NCI-H1417 treated with DMSO at 0.1 percent for 48 hours (cell line): ENCODE measurements around the gene CDCP1.
"Not testable (repeated sequence)": the region's sequence is repeated elsewhere in the genome, so short reads cannot be mapped to it uniquely, and the experiment has no call there.

Experiments
- DNase-seq: peaks from one replicate; lab custom pipeline; 2025; lab: John Stamatoyannopoulos, UW

CDCP1 gene

DNA sequence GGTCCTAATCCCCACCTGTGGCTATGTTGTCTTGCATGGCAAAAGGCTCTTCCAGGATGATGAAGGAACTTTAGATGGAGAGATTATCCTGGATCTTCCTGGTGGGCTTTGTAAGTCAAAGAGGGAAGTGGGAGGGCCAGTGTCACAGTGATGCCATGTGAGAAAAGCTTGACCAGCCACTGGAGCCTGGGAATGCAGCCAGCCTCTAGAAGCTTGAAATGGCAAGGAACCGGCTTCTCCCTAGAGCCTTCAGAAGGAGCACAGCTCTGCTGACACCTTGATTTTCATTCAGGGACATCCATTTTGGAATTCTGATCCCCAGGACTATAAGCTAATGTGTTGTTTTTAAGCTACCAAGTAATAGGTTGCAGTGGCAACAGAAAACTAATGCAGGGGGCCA, 61.8 kb downstream of the CDCP1 start:
- no peak for DNase-seq

DNA sequence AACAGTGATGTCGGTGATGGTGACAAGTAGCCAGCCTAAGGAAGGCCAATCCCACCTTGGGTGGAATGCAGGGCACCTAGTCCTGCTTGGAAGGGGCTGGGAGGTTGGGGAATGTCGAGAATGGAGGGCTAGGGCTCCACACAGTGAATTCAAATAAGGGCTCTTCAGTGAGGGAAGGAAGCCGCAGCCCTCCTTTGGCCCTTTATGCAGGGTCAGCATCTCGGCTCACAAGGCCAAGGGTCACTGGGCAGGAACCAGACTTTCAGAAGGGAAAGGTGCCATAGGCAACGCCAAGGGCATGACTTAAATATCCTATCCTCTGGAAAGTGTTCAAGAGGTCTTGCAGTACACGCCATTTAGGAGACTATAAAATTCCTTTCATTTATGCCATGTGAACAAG, 63.2 kb downstream of the CDCP1 start:
- DNase-seq: no peak

DNA sequence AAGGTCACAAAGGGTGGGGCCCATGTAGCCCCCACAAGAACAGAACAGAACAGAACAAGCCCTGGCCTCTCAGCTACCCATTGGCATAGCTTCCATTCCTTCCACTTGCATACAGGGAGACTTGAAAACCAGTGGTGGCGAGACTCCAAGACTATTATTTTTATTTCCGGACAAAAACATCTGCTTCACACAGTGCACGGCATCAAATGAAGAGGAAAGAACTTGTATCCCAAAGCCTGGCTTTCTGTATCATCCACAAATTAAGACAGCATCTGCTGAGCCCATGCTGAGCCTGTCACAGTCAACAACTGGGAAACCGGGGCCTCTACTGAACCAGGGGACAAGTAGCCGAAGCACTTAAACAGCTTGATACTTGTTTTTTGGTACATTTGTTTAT, 64.0 kb downstream of the CDCP1 start:
- no peak for DNase-seq

DNA sequence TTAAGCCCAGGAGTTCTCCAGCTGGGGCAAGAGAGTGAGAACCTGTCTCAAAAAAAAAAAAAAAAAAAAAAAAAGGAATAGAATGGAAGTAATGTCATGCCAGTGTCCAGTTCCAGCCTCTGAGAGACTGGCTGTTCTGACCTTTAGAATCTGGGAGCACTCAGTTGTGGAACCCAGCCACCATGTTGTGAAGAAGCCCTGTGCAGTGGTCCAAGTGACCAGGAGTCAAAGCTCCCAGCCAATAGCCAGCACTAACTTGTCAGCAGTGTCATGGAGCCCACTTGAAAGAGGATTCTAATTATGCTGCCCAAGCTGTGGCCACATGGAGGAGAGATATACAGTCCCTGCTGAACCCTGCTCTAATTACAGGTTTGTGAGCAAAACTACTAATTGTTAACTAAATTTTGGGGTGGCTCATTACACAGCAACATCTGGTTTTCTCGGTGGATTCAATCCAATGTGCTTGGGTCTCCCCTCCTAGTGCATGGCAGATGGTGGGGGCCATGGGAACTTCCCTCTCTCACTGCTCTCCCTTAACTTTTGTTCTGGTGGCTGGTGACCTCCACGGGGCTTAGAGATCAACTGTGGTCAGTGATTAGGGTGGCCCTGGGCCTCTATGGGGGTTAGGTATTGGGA, 64.6 kb downstream of the CDCP1 start:
- no peak for DNase-seq

DNA sequence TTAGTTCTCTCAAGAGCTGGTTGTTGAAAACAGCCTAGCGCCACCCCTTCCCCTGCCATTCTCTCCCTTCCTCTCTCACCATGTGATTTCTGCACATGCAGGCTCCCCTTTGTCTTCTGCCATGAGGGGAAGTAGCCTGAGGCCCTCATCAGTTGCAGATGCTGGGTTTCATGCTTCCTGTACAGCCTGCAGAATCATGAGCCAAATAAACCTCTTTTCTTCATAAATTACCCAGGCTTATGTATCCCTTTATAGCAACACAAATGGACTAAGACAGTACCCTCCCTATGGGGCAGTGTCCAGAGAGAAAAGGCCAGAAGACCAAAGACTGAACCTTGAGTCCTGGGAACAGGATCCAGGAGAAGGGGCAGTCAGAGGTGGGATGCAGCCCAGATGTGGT, 65.4 kb downstream of the CDCP1 start:
- DNase-seq: no peak

DNA sequence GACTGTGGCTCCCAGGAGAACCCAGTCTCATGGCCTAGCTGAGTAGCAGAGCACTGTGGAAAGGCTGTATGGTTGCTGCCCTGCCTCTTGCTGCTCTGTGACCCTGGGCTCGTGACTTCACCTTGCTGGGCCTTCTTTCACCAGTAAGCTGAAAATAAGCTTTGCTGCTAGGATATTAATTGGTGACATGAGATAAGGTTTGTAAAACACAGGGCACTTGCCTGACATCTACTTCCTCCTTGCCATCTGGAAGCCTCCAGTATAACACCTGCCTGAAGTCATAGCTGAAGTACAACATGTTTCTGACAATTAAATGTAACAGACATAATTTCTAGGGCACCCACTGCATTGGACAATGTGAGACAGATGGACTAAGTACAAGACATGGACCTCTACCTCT, 66.5 kb downstream of the CDCP1 start:
- no peak for DNase-seq

DNA sequence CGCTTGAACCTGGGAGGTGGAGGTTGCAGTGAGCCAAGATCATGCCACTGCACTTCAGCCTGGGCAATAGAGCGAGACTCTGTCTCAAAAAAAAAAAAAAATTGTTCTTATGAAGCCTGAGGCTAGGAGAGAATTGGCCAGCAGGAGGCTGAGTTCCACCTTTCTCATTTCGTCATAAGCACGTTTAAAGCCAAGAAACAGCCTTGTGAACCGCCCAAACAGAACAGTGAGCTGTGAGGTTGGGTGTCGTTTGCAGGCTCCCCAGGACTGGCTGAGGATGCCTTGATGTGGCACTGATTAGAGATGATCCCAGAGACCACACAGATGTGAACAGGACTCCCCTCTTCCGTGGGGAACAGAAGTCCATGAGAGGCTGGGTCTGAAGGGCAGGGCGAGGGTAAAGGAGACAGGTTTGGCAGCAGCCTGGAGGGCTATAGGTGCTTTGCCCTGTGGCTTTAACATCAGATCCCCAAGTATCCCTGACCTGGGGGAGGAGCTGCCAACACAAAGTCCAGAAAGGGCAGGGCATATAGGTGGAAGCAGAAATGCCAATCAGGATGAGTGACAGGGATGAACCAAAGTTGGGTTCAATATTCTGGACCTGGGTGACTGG, 67.2 kb downstream of the CDCP1 start:
- DNase-seq: no peak

DNA sequence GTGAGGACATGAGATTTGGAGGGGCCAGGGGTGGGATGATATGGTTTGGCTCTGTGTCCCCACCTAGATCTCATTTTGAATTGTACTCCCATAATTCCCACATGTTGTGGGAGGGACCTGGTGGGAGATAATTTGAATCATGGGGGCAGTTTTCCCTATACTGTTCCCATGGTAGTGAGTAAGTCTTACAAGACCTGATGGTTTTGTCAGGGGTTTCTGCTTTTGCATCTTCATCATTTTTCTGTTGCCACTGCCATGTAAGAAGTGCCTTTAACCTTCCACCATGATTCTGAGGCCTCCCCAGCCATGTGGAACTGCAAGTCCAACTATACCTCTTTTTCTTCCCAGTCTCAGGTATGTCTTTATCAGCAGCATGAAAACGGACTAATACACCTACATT, 67.9 kb downstream of the CDCP1 start:
- not testable (repeated sequence) for DNase-seq

DNA sequence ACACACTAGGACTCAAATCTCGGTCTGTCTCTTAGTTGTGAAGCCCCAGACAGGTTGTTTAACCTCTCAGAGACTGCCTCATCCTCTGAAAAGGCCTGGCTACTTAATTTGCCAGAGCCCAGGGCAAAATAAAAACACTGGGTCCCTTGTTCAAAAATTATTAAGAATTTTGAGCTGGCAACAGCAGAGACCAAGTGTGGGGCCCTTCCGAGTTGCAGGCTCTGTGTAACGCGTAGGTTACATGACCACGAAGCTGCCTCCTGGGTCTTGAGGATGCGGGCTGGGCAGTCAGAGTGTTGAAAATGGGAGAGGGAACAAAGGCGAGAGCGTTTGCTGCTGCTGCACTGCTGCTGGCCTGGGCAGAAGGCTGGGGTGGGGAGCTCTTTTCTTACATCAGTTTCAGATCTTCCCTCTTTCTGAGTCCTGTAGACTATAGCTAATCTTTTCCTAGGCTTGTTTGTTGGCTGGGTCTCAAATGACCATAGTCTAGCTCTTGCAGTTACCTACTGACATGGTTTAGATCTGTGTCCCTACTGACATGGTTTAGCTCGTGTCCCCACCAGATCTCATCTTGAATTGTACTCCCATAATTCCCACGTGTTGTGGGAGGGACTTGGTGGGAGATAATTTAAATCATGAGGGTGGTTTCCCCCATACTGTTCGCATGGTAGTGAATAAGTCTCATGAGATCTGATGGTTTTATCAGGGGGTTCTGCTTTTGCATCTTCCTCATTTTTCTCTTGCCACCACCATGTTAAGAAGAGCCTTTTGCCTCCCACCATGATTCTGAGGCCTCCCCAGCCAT, 70.2 kb downstream of the CDCP1 start:
- no peak for DNase-seq

DNA sequence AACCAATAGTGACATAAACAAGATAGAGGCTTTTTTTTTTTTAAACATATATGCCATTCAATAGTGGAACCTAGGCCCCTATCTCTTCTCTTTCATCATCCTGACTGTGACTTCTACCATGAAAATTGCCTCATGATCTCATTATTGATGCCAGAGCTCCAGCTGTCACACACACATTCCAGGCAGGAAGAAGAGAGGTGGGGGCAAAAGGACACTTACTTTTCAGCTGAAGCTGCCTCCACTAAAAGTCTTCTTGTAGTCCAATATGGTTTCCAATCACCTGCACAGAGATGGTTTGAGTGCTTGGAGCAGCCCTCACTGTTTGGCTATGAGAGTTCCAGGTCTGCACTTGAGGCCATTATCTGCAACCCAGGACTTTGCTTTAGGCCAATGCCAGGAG, 75.1 kb downstream of the CDCP1 start:
- no peak for DNase-seq

DNA sequence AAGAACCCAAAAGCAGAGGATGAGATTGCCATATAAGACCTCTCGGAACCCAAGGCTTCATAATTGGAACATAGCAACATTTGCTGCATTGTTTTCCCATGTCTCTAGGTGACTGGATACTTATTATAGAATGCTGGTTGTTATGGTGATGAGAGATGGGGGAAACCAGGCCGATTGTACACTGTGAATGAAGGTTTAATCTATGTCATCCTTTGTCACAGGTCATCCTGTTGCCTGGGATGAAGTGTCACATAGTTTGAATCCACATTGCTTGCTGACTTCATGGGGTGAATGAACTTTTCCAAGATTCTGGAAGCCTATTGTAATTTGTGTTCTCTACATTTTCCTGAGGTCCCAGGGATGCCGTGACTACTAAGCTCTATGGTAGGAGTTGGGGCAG, 78.2 kb downstream of the CDCP1 start:
- DNase-seq: no peak

DNA sequence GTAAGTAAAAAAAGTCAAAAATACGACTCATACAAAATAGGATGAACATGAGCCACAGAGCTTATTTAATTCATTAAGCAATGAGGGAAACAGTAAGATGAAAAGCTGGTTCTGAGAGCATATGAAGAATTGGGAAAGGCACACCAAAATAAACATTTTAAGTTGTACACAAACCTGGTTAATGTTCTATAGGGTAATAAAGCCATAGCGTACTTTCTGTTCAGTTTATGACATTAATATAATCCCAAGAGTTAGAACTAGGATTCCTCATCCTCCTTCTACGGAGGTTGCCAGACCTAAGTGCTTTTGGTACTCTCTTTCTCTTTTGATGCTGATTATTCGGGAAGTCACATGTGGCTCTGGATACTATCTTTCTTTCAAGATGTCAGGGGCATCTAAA, 78.7 kb downstream of the CDCP1 start:
- DNase-seq: no peak

DNA sequence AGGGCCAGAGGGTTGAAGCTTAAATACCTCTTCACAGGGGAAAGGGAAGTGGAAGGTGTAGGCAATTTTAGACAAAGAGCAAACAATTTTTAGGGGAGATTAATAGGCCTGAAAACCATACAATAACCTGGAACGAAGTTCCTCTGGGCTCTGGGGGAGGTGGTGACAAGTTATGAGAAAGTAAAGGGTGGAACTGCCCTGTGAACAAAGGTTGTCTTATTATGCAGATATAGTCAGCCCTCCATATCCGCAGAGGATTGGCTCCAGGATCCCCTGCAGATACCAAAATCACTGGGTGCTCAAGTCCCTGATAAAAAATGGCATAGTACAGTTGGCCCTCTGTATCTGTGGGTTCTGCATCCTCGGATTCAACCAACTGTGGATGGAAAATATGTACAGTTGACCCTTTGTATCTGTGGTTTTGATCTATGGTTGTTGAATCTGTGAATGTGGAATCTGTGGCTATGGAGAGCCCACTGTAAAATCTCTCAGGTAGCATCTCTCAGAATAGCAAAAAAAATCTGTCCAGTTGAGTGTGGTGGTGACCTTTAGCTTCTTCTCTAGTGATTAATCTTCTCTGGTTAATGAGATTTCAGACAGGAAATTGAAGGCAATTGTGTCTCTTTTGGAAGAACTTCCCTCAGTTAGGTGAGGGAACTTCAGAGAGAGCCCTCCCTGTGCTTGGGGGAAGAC, 79.9 kb downstream of the CDCP1 start:
- no peak for DNase-seq

DNA sequence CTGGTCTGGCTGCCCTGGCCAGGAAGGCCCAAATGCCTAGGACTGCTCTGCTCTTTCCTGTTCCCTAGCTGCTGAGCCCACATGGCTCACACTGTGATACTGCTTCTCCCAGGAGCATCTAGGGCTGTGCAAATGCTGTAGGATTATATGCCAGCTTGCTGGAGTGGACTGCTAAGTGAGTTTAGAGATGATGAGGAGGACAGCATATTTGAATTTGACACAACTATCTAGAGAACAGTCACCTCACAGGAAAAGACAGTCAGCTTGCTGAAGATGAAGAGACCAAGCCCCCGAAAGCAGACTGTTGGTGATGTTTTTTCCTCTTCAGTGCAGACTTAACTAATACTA, 80.8 kb downstream of the CDCP1 start:
- DNase-seq: no peak

DNA sequence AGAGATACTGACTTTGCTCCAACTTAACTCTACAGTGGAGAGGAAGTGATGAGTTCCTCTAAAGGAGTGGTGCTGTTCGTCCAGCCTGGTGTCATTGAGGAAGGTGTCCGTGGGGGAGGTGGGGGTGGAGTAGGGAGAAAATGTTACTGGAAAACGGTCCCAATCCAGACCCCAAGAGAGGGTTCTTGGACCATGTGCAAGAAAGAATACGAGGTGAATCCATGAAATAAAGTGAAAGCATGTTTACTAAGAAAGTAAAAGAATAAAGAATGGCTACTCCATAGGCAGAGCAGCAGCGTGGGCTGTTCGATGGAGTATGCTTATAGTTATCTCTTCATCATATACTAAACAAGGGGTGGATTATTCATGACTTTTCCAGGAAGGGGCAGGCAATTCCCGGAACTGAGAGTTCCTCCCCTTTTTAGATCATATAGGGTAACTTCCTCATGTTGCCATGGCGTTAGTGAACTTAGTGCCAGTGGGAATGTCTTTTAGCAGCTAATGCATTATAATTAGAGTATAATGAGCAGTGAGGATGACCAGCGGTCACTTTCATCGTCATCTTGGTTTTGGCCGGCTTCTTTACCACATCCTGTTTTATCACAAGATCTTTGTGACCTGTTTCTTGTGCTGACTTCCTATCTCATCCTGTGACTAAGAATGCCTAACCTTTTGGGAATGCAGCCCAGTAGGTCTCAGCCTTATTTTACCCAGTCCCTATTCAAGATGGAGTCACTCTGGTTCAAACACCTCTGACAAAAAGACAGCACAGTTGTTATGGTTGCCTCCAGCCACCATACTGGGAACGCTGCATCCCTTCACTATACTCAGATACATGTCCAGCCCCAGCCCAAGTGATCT, 81.4 kb downstream of the CDCP1 start:
- no peak for DNase-seq

DNA sequence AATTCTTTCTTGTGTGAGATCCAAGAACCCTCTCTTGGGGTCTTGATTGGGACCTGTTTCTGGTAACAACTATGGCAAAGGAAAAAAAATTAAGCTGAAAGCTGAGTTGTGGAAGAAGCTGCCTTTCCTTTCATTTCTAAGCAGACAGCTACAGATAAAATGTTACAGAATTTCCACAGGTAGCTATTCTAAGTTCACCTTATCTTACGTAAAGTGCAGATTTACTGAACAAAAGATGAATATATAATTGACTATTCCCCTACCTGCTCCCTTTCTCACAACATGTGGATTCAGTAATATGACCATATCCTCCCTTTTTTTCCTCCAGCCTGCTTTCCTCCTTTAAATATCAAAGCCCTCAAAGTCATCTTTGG, 83.5 kb downstream of the CDCP1 start:
- no peak for DNase-seq

DNA sequence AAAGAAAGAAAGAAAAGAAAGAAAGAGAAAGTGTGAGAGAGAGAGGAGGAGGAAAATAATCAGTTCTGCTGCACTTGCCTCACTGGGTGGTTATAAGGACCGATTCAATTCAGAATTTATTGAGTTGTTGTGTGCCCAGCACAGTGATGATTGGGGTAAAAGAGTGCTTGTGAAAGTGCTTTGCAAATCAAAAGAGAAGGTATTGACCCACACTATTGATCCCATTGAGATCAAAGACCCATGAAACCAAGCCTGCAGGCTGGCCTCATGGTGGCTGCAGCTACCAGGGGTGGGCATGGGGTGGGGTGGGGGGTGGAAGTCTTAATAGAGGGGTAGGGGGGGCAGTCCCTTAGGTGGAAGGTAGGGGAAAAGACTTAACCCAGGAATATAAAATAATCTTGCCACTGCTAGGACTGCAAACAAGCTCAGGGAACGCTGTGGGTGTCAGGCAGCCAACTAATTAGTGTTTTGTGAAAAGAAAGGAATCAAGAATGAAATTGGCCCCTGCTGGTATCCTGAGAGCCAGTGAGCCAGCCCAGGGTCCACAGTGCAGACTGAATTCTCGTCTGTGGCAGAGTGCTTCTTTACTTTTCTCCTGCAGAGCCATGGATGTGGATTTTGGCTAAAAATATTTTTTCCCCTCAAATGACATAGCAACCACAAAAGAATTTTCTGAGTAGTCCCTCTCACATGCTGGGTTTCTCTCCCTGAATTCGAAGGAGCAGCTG, 85.8 kb downstream of the CDCP1 start:
- no peak for DNase-seq

DNA sequence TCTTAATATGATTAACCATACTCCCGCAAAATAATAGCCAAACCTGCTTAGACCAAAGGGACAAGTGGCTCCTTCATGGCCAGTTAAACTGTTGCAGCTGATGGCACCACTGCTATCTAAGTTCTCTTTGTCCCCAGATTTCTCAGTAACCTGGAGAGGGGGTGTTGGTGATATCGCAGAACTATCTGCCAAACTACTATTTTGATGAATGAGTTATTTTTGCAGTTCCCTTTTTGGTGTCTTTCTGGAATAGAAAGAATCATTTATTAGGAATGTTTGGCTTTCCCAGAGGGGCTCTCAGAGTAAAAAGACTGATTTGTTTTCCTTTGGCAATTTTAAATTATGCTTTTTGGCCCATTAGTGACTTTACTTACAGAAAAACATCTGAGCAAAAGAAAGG, 87.0 kb downstream of the CDCP1 start:
- no peak for DNase-seq

DNA sequence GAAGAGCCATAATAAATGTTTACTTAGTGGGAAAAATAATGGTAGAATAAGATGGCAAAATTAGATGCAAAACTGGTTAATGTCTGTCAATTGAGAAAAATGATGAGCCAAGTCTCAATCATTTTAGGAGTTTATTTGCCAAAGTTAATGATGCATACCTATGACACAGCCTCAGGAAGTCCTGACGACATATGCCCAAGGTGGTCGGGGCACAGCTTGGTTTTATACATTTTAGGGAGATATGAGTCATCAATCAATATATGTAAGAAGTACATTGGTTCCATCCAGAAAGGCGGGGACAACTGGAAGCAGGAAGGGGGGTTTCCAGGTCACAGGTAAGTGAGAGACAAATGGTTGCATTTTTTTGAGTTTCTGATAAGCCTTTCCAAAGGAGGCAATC, 88.6 kb downstream of the CDCP1 start:
- no peak for DNase-seq

DNA sequence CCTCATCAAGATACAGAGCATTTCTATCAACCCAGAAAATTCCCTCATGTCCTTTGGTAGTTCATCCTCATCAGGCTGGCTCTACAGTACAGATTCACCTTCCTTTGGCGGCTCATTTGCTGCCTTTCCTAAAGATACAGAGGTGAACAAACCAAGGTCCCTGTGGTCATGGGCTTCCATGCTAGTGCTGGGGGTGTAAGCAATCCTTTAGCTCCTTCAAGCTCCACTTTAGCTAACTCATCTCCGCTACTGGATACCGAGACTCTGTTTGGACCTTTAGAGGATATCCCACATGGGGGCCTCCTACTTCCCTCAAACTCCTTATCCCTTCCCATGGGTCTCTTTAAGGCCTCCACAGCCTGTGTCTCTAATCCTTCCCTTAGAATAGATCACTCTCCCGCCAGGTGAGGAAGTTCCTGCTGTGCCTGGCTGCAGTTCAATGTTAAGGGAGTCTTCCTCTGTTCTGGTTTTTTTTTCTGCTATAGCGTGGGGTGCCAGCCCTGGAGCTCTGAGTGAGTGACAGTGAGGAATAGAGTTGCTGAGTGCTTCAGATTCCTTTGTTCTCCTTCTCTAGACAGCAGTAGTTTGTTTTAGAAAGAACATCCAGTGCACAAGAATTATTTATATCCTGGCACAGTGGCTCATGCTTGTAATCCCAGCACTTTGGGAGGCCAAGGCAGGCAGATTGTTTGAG, 89.4 kb downstream of the CDCP1 start:
- DNase-seq: no peak
